Peyer's patch (tissue), 4 donors: Measurements from ENCODE around the gene PPIP5K1. TPM values are rescaled to one million over a fixed set of nuclear protein-coding genes. Genes with fewer than 3 reads are reported as not detected.
A peak's percentile ranks its signal among the peaks of the same experiment; 100 is the strongest.

ENCODE experiments used
- DNase-seq, 3 donors: peaks; one replicate each; pipeline ENCODE4 v3.0.0-alpha.2; 2017 to 2019
- H3K27ac ChIP-seq, 4 donors: fragments of 200-600 bp; sonication (generic); one replicate each; pipeline ENCODE4 v1.5.1; 2016 to 2019
- H3K27me3 ChIP-seq, 2 donors: fragments of 200-600 bp; sonication (generic); one replicate each; pipeline ENCODE4 v1.5.1; 2019
- H3K36me3 ChIP-seq, 3 donors: fragments of 200-600 bp; sonication (generic); one replicate each; pipeline ENCODE4 v1.5.1; 2016 to 2019
- H3K4me1 ChIP-seq, 4 donors: fragments of 200-600 bp; sonication (generic); one replicate each; pipeline ENCODE4 v1.5.1; 2016 to 2019
- H3K4me3 ChIP-seq, 4 donors: fragments of 200-600 bp; sonication (generic); 1 replicate in 3 of 4; 2 replicates in 1 of 4; pipeline ENCODE4 v1.5.1; 2016 to 2019; ENCODE audit warnings: mild to moderate bottlenecking in 1 of 4
- H3K9me3 ChIP-seq, 4 donors: fragments of 200-600 bp; sonication (generic); one replicate each; pipeline ENCODE4 v1.5.1; 2016 to 2019; ENCODE audit warnings: mild to moderate bottlenecking in 1 of 4
- POLR2A ChIP-seq, 2 donors: fragments of 450-650 bp; IDR thresholded peaks; one replicate each; pipeline ENCODE4 v1.5.1; 2017; ENCODE audit warnings: antibody characterized with exemption in 2 of 2, mild to moderate bottlenecking in 2 of 2, moderate library complexity in 2 of 2
- total RNA-seq, 4 donors: library from RNA; depleted of rRNA; stranded (reverse); fragments of >200 nt; gene quantifications; one replicate each; pipeline ENCODE4 v1.1.0, GENCODE V29; 2016
- TF ChIP-seq, protein P1 (sequence below), 6 experiments: fragments of 450-650 bp in 4 of 6; fragments of 200-600 bp in 2 of 6; sonication (generic) in 1 of 6; IDR thresholded peaks; one replicate each; pipeline ENCODE4 v1.5.1; 2017 to 2019; ENCODE audit warnings: antibody characterized with exemption in 6 of 6, mild to moderate bottlenecking in 3 of 6, moderate library complexity in 1 of 6

PPIP5K1 gene
- total RNA-seq, 4 donors from 2014 or later = 84.9 to 380 (median 260) TPM

- peak overlapping the region in 2 of 4 donors; percentile 58 to 71 for H3K27ac ChIP-seq
- no peaks in the 10 kb centered on the region for H3K27me3 ChIP-seq
- DNase-seq = no peak
- no peaks in the 10 kb centered on the region for H3K9me3 ChIP-seq
- no peak overlapping the region for H3K4me3 ChIP-seq
- no peaks in the 10 kb centered on the region for H3K36me3 ChIP-seq
- TF ChIP-seq POLR2A (IDR thresholded peaks at IDR 0.05) = no peak
- TF ChIP-seq, protein P1, sequence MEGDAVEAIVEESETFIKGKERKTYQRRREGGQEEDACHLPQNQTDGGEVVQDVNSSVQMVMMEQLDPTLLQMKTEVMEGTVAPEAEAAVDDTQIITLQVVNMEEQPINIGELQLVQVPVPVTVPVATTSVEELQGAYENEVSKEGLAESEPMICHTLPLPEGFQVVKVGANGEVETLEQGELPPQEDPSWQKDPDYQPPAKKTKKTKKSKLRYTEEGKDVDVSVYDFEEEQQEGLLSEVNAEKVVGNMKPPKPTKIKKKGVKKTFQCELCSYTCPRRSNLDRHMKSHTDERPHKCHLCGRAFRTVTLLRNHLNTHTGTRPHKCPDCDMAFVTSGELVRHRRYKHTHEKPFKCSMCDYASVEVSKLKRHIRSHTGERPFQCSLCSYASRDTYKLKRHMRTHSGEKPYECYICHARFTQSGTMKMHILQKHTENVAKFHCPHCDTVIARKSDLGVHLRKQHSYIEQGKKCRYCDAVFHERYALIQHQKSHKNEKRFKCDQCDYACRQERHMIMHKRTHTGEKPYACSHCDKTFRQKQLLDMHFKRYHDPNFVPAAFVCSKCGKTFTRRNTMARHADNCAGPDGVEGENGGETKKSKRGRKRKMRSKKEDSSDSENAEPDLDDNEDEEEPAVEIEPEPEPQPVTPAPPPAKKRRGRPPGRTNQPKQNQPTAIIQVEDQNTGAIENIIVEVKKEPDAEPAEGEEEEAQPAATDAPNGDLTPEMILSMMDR (IDR thresholded peaks at IDR 0.05) = no peak
- H3K4me1 ChIP-seq = peaks cover 0 to 23% (median 4%) of the 10 kb centered on the region in 4 donors
Measured at GRCh38 chr15:43508421-43508820, 81.6 kb downstream of the PPIP5K1 start.

DNA sequence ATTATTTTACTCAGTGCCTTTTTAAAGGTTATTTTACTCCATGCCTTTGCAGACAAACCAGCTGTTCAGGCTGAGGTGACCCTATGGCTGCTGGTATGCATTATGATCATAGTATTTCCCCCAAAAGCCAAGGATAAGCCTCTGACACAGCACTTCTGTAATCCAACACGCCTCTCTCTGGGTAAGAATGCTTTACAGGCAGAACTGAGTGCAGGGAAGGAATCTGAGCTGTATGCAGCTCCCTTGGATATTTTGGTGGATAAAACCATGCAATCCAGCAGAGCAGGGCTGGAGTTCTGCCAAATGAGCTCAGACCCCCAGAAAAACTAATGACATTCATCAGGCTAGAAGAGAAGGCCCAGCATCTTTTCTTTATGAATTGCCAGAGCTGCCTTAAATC is 84.3 kb downstream of the PPIP5K1 start:
- no peak for TF ChIP-seq POLR2A (IDR thresholded peaks at IDR 0.05)
- TF ChIP-seq, protein P1 (IDR thresholded peaks at IDR 0.05) = no peak
- no peak for DNase-seq
- Histone ChIP-seq H3K4me1 (peaks cover 0 to 13% (median 2%) of the 10 kb centered on the region in 4 donors), H3K27ac (no peak overlapping the region), H3K4me3 (no peak overlapping the region), H3K27me3 (no peaks in the 10 kb centered on the region), H3K36me3 (no peaks in the 10 kb centered on the region), H3K9me3 (no peaks in the 10 kb centered on the region)

- no peak for DNase-seq
Measured at GRCh38 chr15:43499635-43500034, 90.4 kb downstream of the PPIP5K1 start.

GRCh38 chr15:43498990-43499389 is 91.0 kb downstream of the PPIP5K1 start:
- Histone ChIP-seq H3K27ac (no peak overlapping the region), H3K27me3 (no peaks in the 10 kb centered on the region), H3K4me1 (no peaks in the 10 kb centered on the region), H3K4me3 (no peak overlapping the region), H3K36me3 (no peaks in the 10 kb centered on the region), H3K9me3 (no peaks in the 10 kb centered on the region)
- TF ChIP-seq POLR2A (IDR thresholded peaks at IDR 0.05) = no peak
- TF ChIP-seq, protein P1 (IDR thresholded peaks at IDR 0.05) = no peak
- DNase-seq = no peak

More at GRCh38 chr15:43499635-43500034, 90.4 kb downstream of the PPIP5K1 start:
- no peaks in the 10 kb centered on the region for H3K27me3 ChIP-seq
- H3K4me3 ChIP-seq = no peak overlapping the region
- TF ChIP-seq POLR2A (IDR thresholded peaks at IDR 0.05) = no peak
- TF ChIP-seq, protein P1 (IDR thresholded peaks at IDR 0.05) = no peak
- no peaks in the 10 kb centered on the region for H3K9me3 ChIP-seq
- no peaks in the 10 kb centered on the region for H3K4me1 ChIP-seq
- no peak overlapping the region for H3K27ac ChIP-seq
- H3K36me3 ChIP-seq = no peaks in the 10 kb centered on the region

- Histone ChIP-seq H3K4me3 (peak overlapping the region in 3 of 4 donors; percentile 77 to 96 (median 92)), H3K27ac (peak overlapping the region in 3 of 4 donors; percentile 66 to 84 (median 78)), H3K36me3 (no peaks in the 10 kb centered on the region), H3K27me3 (no peaks in the 10 kb centered on the region), H3K4me1 (peaks cover 0 to 11% (median 2%) of the 10 kb centered on the region in 4 donors), H3K9me3 (no peaks in the 10 kb centered on the region)
- no peak for DNase-seq
- TF ChIP-seq POLR2A (IDR thresholded peaks at IDR 0.05) = no peak
- TF ChIP-seq, protein P1 (IDR thresholded peaks at IDR 0.05) = no peak
Measured at GRCh38 chr15:43493703-43494472, 96.1 kb downstream of the PPIP5K1 start.
